CD14-positive monocyte (primary cell): Measurements from ENCODE around the gene HDAC10. TPM values are rescaled to one million over a fixed set of nuclear protein-coding genes. Genes with fewer than 3 reads are reported as not detected.

Experiments
- DNase-seq, 3 donors: peaks; one replicate each; pipeline ENCODE4 v3.0.0-alpha.2; 2011 to 2022
- H2AFZ ChIP-seq: 2 replicates; pipeline ENCODE4 v1.6.0; 2012; ENCODE audit warnings: mild to moderate bottlenecking, low read depth, low read length, inconsistent platforms; ENCODE audit not compliant: insufficient read depth, poor library complexity, severe bottlenecking
- H3K27ac ChIP-seq, 2 donors: 1 replicate in 1 of 2; 2 replicates in 1 of 2; pipeline ENCODE4 v1.5.1; 2012 to 2013; ENCODE audit warnings: low read length in 2 of 2, control low read depth in 1 of 2, inconsistent platforms in 1 of 2, low read depth in 1 of 2, mild to moderate bottlenecking in 1 of 2
- H3K27me3 ChIP-seq, 2 donors: one replicate each; pipeline versions ENCODE4 v1.6.0 to v1.6.1; 2011 to 2013; ENCODE audit warnings: low read length in 2 of 2; ENCODE audit not compliant: control insufficient read depth in 2 of 2, insufficient read depth in 2 of 2
- H3K36me3 ChIP-seq, 2 donors: replicated peaks in 1 of 2; 1 replicate in 1 of 2; 2 replicates in 1 of 2; pipeline versions ENCODE4 v1.5.1 to v1.6.1; 2012 to 2013; ENCODE audit warnings: low read length in 2 of 2, control low read depth in 1 of 2, inconsistent platforms in 1 of 2, mild to moderate bottlenecking in 1 of 2; ENCODE audit not compliant: insufficient read depth in 2 of 2, control insufficient read depth in 1 of 2
- H3K4me1 ChIP-seq, 2 donors: 1 replicate in 1 of 2; 2 replicates in 1 of 2; pipeline versions ENCODE4 v1.5.1 to v1.6.1; 2012 to 2013; ENCODE audit warnings: low read length in 2 of 2, control low read depth in 1 of 2, inconsistent platforms in 1 of 2, mild to moderate bottlenecking in 1 of 2, moderate library complexity in 1 of 2; ENCODE audit not compliant: insufficient read depth in 2 of 2, control insufficient read depth in 1 of 2
- H3K4me2 ChIP-seq: replicated peaks from 2 replicates; pipeline ENCODE3; 2012; ENCODE audit warnings: low read length, moderate library complexity, mild to moderate bottlenecking; ENCODE audit not compliant: poor library complexity, severe bottlenecking; ENCODE audit errors: extremely low read depth
- H3K4me3 ChIP-seq, 3 experiments: fragments of 200-600 bp in 1 of 3; sonication (generic) in 1 of 3; replicated peaks in 1 of 3; 1 replicate in 2 of 3; 2 replicates in 1 of 3; pipeline ENCODE4 v1.5.1; 2011 to 2013; ENCODE audit warnings: low read length in 3 of 3, mild to moderate bottlenecking in 3 of 3, control low read depth in 2 of 3, low read depth in 2 of 3, inconsistent platforms in 1 of 3, moderate library complexity in 1 of 3
- H3K79me2 ChIP-seq: 2 replicates; pipeline ENCODE4 v1.6.0; 2012; ENCODE audit warnings: mild to moderate bottlenecking, control low read depth, inconsistent platforms, low read length, moderate library complexity; ENCODE audit not compliant: insufficient read depth
- H3K9ac ChIP-seq: 2 replicates; pipeline ENCODE4 v1.6.0; 2017; ENCODE audit warnings: low read length, mild to moderate bottlenecking; ENCODE audit not compliant: insufficient read depth, poor library complexity, severe bottlenecking
- H3K9me3 ChIP-seq, 2 donors: replicated peaks in 1 of 2; 1 replicate in 1 of 2; 2 replicates in 1 of 2; pipeline versions ENCODE4 v1.5.1 to v1.6.1; 2012 to 2013; ENCODE audit warnings: low read length in 2 of 2, control low read depth in 1 of 2; ENCODE audit not compliant: control insufficient read depth in 1 of 2, insufficient read depth in 1 of 2
- H4K20me1 ChIP-seq: 2 replicates; pipeline ENCODE4 v1.6.0; 2012; ENCODE audit warnings: mild to moderate bottlenecking, low read length, control low read depth, moderate library complexity; ENCODE audit not compliant: insufficient read depth
- H3K27ac Mint-ChIP-seq, 7 donors: one replicate each; pipeline ENCODE4 v1.8.0; 2020; ENCODE audit warnings: mild to moderate bottlenecking in 7 of 7, mixed read lengths in 7 of 7, moderate library complexity in 6 of 7, inconsistent platforms in 2 of 7
- H3K27me3 Mint-ChIP-seq, 3 donors: one replicate each; pipeline ENCODE4 v1.8.0; 2021 to 2022; ENCODE audit warnings: low read depth in 3 of 3, mild to moderate bottlenecking in 3 of 3, mixed read lengths in 3 of 3, moderate library complexity in 3 of 3, inconsistent platforms in 1 of 3
- H3K36me3 Mint-ChIP-seq, 2 donors: one replicate each; pipeline ENCODE4 v1.8.0; 2020; ENCODE audit warnings: mixed read lengths in 2 of 2, inconsistent platforms in 1 of 2, mild to moderate bottlenecking in 1 of 2
- H3K4me1 Mint-ChIP-seq: one replicate; pipeline ENCODE4 v1.8.0; 2020; ENCODE audit warnings: mild to moderate bottlenecking, mixed read lengths
- H3K4me3 Mint-ChIP-seq, 2 donors: one replicate each; pipeline ENCODE4 v1.8.0; 2020; ENCODE audit warnings: mild to moderate bottlenecking in 2 of 2, mixed read lengths in 2 of 2, moderate library complexity in 1 of 2
- H3K9me3 Mint-ChIP-seq, 7 donors: one replicate each; pipeline ENCODE4 v1.8.0; 2020 to 2022; ENCODE audit warnings: mixed read lengths in 7 of 7, mild to moderate bottlenecking in 6 of 7, moderate library complexity in 6 of 7, inconsistent platforms in 2 of 7
- WGBS: methylation state at CpG from one replicate; pipeline ENCODE4 v1.1.5; 2013; ENCODE audit warnings: missing lambda C conversion rate; ENCODE audit not compliant: insufficient coverage; 5-methylcytosine and 5-hydroxymethylcytosine counted together
- intact Hi-C, 2 donors: fragments of 100-400 bp; cut with micrococcal nuclease; formaldehyde crosslinking; loops; one replicate each; pipeline versions ENCODE4 v1.15.0 to v1.15.1; 2023
- polyA plus RNA-seq, 3 donors: library from polyadenylated mRNA; depleted of rRNA in 1 of 3; unstranded in 2 of 3; stranded (reverse) in 1 of 3; fragments of 300-500 nt in 2 of 3; fragments of >200 nt in 1 of 3; fragmentation: Illumina TruSeq in 2 of 3; gene quantifications; 1 replicate in 2 of 3; 2 replicates in 1 of 3; pipeline ENCODE4 v1.2.3, GENCODE V29; 2012 to 2021
- TF ChIP-seq, protein P1 (sequence below): fragments of 200-600 bp; IDR thresholded peaks from one replicate; pipeline ENCODE4 v1.8.0; 2022; ENCODE audit warnings: antibody characterized with exemption, mild to moderate bottlenecking

HDAC10 gene
- polyA plus RNA-seq, 3 donors: 9.2 to 148 (median 13.7) TPM

DNA sequence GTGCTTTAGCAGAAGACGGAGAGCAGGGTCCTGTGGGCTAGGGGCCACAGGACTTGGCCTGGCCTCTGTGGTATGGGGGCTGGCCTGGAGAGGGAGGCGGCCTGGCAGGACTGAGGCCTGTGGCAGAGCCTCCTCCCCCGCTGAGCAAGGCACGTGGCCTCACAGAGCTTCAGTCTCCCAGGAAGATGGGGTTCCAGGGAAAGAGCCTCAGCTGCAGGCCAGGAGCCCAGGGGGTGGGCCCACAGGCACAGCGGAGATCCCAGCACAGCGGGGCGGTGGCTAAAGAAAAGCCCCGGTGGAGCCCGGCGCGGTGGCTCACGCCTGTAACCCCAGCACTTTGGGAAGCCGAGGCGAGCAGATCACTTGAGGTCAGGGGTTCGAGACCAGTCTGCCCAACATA is 8.2 kb upstream of the HDAC10 start:
- no peak overlapping the region for H2AFZ ChIP-seq
- peaks cover 30 to 45% (median 32%) of the 10 kb centered on the region in 3 donors for H3K27me3 Mint-ChIP-seq
- peaks cover 10 to 35% of the 10 kb centered on the region in 2 donors for H3K27me3 ChIP-seq
- no peak overlapping the region for H3K27ac ChIP-seq
- H3K4me1 Mint-ChIP-seq: peaks cover 10% of the 10 kb centered on the region
- no peaks in the 10 kb centered on the region for H3K79me2 ChIP-seq
- 98% methylated on average over 12 of the region's 15 CpGs for WGBS
- H4K20me1 ChIP-seq: no peaks in the 10 kb centered on the region
- H3K9ac ChIP-seq: no peak overlapping the region
- H3K9me3 ChIP-seq: peaks cover 0 to 7% of the 10 kb centered on the region in 2 donors
- TF ChIP-seq, protein P1, sequence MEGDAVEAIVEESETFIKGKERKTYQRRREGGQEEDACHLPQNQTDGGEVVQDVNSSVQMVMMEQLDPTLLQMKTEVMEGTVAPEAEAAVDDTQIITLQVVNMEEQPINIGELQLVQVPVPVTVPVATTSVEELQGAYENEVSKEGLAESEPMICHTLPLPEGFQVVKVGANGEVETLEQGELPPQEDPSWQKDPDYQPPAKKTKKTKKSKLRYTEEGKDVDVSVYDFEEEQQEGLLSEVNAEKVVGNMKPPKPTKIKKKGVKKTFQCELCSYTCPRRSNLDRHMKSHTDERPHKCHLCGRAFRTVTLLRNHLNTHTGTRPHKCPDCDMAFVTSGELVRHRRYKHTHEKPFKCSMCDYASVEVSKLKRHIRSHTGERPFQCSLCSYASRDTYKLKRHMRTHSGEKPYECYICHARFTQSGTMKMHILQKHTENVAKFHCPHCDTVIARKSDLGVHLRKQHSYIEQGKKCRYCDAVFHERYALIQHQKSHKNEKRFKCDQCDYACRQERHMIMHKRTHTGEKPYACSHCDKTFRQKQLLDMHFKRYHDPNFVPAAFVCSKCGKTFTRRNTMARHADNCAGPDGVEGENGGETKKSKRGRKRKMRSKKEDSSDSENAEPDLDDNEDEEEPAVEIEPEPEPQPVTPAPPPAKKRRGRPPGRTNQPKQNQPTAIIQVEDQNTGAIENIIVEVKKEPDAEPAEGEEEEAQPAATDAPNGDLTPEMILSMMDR: no peak
- H3K9me3 Mint-ChIP-seq: peaks cover 0 to 3% (median 0%) of the 10 kb centered on the region in 7 donors
- no peaks in the 10 kb centered on the region for H3K36me3 Mint-ChIP-seq
- H3K36me3 ChIP-seq: no peaks in the 10 kb centered on the region
- H3K4me3 Mint-ChIP-seq: no peak overlapping the region
- no peak for DNase-seq
- intact Hi-C loops: no loop called here
- no peak overlapping the region for H3K4me3 ChIP-seq
- H3K4me1 ChIP-seq: peaks cover 9 to 23% of the 10 kb centered on the region in 2 donors
- H3K27ac Mint-ChIP-seq: no peak overlapping the region
- no peak overlapping the region for H3K4me2 ChIP-seq

DNA sequence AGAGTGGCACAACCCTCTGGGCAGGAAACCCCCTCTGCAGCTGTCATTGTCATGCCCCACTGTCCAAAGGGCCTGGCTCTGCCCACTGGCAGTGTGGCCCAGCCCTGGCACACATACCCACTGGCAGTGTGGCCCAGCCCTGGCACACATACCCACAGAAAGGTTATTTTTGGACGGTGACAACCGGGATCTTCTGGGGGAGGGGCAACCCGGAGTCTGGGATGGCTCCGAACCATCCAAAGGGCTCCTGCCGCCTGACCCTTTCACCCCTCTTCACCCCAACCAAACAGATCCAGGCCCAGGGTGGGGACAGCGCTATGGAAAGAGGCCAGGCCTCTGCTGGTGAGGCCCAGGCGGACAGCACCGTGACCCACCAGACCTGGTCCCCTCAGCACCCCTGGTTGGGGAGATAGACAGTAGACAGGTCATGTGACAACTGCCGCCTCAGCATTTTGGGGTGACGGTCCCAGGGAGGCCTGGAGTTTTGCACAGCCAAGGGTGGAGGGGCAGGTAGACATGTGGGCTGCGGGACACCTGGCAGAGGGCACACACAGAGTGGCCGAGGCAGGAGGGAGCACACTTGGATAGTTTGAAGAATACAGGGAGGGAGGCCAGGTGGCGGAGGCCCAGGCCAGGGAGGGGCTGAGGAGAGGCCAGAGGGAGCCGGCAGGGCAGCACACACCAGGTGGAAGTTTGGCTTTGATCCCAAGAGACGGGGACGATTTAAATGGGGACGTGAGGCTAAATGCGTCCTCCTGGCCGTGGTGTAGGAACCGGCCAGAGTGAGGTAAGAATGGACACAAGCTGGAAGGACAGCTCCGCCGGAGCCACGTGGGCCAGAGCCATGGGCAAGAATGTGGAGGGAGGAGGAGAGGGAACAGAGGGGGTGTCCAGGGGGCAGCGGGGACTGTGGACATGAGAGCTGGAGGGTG is 7.6 kb upstream of the HDAC10 start:
- peaks cover 9 to 23% of the 10 kb centered on the region in 2 donors for H3K4me1 ChIP-seq
- intact Hi-C loops: no loop called here
- Mint-ChIP-seq H3K4me1 (peaks cover 10% of the 10 kb centered on the region), H3K9me3 (peaks cover 0 to 3% (median 0%) of the 10 kb centered on the region in 7 donors), H3K4me3 (no peak overlapping the region), H3K27ac (peak overlapping the region in 1 of 7 donors; percentile 31), H3K36me3 (no peaks in the 10 kb centered on the region), H3K27me3 (peaks cover 29 to 44% (median 29%) of the 10 kb centered on the region in 3 donors)
- no peak overlapping the region for H2AFZ ChIP-seq
- WGBS: 92% methylated on average over 19 of the region's 24 CpGs
- no peak overlapping the region for H3K4me3 ChIP-seq
- H3K4me2 ChIP-seq: no peak overlapping the region
- TF ChIP-seq, protein P1: no peak
- H4K20me1 ChIP-seq: no peaks in the 10 kb centered on the region
- H3K27me3 ChIP-seq: peaks cover 10 to 35% of the 10 kb centered on the region in 2 donors
- no peak overlapping the region for H3K9ac ChIP-seq
- no peak overlapping the region for H3K27ac ChIP-seq
- H3K9me3 ChIP-seq: peaks cover 0 to 7% of the 10 kb centered on the region in 2 donors
- H3K79me2 ChIP-seq: no peaks in the 10 kb centered on the region
- H3K36me3 ChIP-seq: no peaks in the 10 kb centered on the region
- no peak for DNase-seq
